Ishikawa (cell line): ENCODE measurements around the gene PLCL1.

Source experiments
- CEBPB ChIP-seq: IDR thresholded peaks from 2 replicates; pipeline ENCODE4 v1.6.1; 2012
- EP300 ChIP-seq: IDR thresholded peaks from 2 replicates; pipeline ENCODE4 v1.6.1; 2012; ENCODE audit warnings: borderline replicate concordance
- FOXM1 ChIP-seq: IDR thresholded peaks from 2 replicates; pipeline ENCODE4 v1.6.1; 2012; ENCODE audit warnings: low read depth, borderline replicate concordance
- RAD21 ChIP-seq: IDR thresholded peaks from 2 replicates; pipeline ENCODE4 v1.6.1; 2012; ENCODE audit warnings: low read depth
- TAF1 ChIP-seq: IDR thresholded peaks from 2 replicates; pipeline ENCODE4 v1.6.1; 2012; ENCODE audit warnings: low read depth, mild to moderate bottlenecking
- TEAD4 ChIP-seq: IDR thresholded peaks from 2 replicates; pipeline ENCODE4 v1.6.1; 2012
- YY1 ChIP-seq: IDR thresholded peaks from 2 replicates; pipeline ENCODE4 v1.6.1; 2012; ENCODE audit warnings: low read depth
- TF ChIP-seq, protein P1 (sequence below): IDR thresholded peaks from 2 replicates; pipeline ENCODE4 v1.6.1; 2012; ENCODE audit warnings: low read depth, mild to moderate bottlenecking

DNA sequence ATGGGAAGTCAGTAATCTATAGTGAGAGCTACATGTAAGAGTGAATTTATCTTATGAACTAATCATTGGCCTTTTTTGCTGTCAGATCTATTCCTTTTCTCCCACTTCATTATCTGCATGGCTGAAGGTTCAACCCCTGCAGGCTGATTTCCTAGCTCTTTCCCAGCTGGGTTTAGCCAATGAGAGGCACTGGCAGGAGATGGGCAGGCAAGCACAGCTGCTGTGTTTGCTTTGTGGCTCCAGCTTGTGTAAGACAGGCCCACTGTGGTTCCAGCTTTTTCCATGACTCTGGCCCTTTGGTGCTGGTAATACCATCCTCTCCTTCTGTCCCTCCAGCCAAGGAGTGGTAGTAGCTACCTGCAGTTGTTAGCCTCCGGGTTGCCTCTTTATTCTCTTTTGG is 248.8 kb downstream of the PLCL1 start:
- TF ChIP-seq YY1 (no peak), RAD21 (no peak), EP300 (no peak), CEBPB (no peak), FOXM1 (no peak), TEAD4 (no peak), TAF1 (no peak)
- TF ChIP-seq, protein P1, sequence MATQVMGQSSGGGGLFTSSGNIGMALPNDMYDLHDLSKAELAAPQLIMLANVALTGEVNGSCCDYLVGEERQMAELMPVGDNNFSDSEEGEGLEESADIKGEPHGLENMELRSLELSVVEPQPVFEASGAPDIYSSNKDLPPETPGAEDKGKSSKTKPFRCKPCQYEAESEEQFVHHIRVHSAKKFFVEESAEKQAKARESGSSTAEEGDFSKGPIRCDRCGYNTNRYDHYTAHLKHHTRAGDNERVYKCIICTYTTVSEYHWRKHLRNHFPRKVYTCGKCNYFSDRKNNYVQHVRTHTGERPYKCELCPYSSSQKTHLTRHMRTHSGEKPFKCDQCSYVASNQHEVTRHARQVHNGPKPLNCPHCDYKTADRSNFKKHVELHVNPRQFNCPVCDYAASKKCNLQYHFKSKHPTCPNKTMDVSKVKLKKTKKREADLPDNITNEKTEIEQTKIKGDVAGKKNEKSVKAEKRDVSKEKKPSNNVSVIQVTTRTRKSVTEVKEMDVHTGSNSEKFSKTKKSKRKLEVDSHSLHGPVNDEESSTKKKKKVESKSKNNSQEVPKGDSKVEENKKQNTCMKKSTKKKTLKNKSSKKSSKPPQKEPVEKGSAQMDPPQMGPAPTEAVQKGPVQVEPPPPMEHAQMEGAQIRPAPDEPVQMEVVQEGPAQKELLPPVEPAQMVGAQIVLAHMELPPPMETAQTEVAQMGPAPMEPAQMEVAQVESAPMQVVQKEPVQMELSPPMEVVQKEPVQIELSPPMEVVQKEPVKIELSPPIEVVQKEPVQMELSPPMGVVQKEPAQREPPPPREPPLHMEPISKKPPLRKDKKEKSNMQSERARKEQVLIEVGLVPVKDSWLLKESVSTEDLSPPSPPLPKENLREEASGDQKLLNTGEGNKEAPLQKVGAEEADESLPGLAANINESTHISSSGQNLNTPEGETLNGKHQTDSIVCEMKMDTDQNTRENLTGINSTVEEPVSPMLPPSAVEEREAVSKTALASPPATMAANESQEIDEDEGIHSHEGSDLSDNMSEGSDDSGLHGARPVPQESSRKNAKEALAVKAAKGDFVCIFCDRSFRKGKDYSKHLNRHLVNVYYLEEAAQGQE, result no peak
